IPS-18a (cell line): Measurements from ENCODE around the gene TAF8.

Experiments
- H3K27ac ChIP-seq: one replicate; pipeline ENCODE4 v1.5.1; 2013; ENCODE audit warnings: low read length
- H3K27me3 ChIP-seq: one replicate; pipeline ENCODE4 v1.6.1; 2013; ENCODE audit warnings: mild to moderate bottlenecking, low read length; ENCODE audit not compliant: control insufficient read depth, insufficient read depth
- H3K36me3 ChIP-seq: one replicate; pipeline ENCODE4 v1.6.1; 2013; ENCODE audit warnings: low read depth, low read length; ENCODE audit not compliant: control insufficient read depth
- H3K4me1 ChIP-seq: one replicate; pipeline ENCODE4 v1.6.1; 2013; ENCODE audit warnings: low read depth, low read length; ENCODE audit not compliant: control insufficient read depth
- H3K4me3 ChIP-seq: one replicate; pipeline ENCODE4 v1.5.1; 2013; ENCODE audit warnings: low read length
- H3K9ac ChIP-seq: one replicate; pipeline ENCODE4 v1.6.1; 2013; ENCODE audit warnings: mild to moderate bottlenecking, low read length, moderate library complexity
- H3K9me3 ChIP-seq: one replicate; pipeline ENCODE4 v1.6.1; 2013; ENCODE audit warnings: low read depth, low read length; ENCODE audit not compliant: control insufficient read depth

The TAF8 gene

DNA sequence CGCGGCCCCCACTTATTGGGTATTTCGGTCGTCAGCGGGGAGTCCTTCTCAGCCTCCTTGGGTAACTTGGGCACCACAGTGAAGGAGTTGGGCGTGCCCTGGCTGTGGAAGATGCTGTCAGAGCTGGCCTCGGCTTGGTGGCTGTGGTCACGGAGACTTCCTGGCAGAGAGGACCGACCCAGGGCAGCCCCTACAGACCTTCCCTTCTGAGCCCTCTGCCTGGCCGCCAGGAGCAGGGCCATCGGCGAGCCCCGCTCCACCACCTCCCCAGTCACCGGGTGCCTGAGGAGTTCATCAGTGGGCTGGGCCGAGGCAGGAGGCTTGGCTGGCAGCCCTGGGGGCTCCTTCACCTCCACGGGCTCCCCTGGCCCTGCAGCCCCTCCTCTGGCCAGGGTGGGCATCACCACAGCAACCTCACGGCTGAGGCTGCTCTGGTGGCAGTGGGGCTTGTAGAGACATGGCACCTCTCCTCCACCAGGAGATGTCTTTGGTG is 54.9 kb downstream of the TAF8 start:
- Histone ChIP-seq H3K4me3 (no peak overlapping the region), H3K36me3 (peaks cover 34% of the 10 kb centered on the region), H3K27me3 (peaks cover 3% of the 10 kb centered on the region), H3K4me1 (no peaks in the 10 kb centered on the region), H3K27ac (no peak overlapping the region), H3K9ac (no peak overlapping the region), H3K9me3 (no peaks in the 10 kb centered on the region)

DNA sequence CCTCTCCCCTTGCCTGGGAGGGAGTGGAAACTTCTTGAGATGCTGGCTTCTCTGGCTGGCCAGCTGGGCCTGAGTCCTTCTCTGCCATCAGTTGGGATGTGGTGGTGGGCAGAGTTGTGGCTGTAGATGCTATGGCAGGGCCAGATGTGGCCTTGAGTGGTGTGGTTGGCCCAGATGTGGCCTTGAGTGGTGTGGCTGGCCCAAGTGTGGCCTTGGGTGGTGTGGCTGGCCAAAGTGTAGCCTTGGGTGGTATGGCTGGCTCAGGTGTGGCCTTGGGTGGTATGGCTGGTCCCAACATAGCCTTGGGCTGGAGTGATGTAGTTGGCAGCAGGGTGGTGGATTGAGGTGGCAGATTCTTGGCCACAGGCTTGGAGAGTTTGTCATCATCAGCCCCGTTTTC is 55.4 kb downstream of the TAF8 start:
- H3K4me1 ChIP-seq: no peaks in the 10 kb centered on the region
- H3K27ac ChIP-seq: no peak overlapping the region
- H3K9me3 ChIP-seq: no peaks in the 10 kb centered on the region
- H3K4me3 ChIP-seq: no peak overlapping the region
- peaks cover 34% of the 10 kb centered on the region for H3K36me3 ChIP-seq
- no peaks in the 10 kb centered on the region for H3K27me3 ChIP-seq
- no peak overlapping the region for H3K9ac ChIP-seq

DNA sequence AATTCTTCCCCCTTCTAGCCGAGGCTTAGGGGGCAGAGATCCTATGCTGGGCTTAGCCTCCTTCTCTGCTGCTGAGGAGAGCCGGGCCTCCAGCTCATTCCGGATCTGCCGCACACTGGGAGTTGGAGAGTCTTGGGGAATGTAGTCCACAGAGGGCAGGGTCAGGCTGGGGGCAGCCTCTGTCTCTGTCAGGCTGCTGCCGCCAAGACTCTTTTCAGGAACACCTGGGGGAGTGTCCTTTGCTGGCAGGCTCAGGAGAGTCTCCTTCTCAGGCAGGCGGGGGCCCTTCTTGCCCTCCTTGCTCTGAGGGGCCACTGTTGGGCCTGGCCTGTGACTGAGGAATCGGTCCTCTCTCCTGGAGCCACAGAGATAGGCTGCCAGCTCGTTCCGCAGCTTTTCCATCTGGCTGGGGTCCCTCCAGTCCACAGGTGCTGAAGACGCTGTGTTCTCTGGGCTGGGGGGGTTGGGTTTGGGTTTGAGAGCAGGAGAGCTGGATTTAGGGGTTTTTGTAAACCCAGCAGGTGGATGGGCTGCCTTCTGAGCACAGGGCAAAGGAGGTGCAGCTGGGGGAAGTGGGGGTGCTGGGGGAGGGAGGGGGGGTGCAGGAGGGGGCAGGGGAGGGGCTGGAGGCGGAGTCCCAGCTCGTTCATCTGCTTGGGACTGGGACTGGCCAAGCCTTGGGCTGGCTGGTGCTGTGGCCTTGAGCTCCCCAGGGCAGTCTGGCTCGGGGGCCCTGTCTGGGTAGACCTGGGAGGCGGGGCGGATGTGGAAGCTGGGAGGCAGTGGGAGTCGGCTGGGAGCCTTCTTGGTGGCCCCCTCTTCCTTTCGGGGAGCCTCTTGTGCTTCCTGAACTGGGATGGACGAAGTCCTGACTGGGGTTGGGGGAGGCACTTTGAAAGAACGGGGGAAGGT is 56.0 kb downstream of the TAF8 start:
- H3K9me3 ChIP-seq: no peaks in the 10 kb centered on the region
- peaks cover 34% of the 10 kb centered on the region for H3K36me3 ChIP-seq
- no peak overlapping the region for H3K27ac ChIP-seq
- H3K27me3 ChIP-seq: no peaks in the 10 kb centered on the region
- H3K4me1 ChIP-seq: no peaks in the 10 kb centered on the region
- no peak overlapping the region for H3K9ac ChIP-seq
- H3K4me3 ChIP-seq: no peak overlapping the region

DNA sequence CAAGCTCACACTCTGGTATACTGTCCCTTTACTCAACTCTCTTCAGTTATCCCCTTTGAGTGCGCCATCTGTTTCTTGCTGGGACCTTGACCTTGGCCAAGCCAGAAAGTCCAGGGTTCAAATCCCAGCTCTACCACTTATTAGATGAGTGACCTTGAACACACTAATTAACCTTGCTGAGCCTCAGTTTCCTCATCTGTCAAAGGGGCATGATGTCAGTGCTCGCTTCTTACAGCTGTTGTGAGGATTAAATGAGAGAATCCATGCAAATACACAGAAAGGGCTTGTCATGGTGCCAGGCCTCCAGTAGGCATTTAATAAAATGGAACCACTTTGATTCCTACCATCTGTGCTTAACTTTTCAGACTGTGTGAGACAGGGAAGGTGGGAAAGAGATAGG is 57.7 kb downstream of the TAF8 start:
- peaks cover 30% of the 10 kb centered on the region for H3K36me3 ChIP-seq
- no peaks in the 10 kb centered on the region for H3K9me3 ChIP-seq
- no peak overlapping the region for H3K9ac ChIP-seq
- H3K4me3 ChIP-seq: no peak overlapping the region
- H3K27ac ChIP-seq: no peak overlapping the region
- H3K27me3 ChIP-seq: no peaks in the 10 kb centered on the region
- no peaks in the 10 kb centered on the region for H3K4me1 ChIP-seq

DNA sequence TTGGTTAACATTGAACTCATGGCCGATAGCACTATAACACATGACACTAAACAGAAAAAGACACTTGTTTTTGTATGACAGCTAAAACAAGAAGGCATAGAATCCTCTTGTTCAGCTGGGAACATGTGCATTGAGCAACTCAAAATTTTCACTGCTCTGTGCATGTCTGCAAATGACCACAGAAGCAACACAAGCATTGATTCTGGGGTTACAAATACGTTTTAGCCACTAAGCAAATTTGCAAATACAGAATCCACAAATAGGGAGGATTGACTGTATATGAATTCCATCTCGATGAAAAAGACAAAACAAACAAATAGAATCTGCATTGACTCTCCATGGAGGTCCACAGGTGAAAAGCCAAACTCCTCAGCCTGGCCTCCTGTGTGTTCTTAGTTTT is 60.4 kb downstream of the TAF8 start:
- Histone ChIP-seq H3K36me3 (peaks cover 26% of the 10 kb centered on the region), H3K4me1 (no peaks in the 10 kb centered on the region), H3K9ac (no peak overlapping the region), H3K27me3 (no peaks in the 10 kb centered on the region), H3K27ac (no peak overlapping the region), H3K9me3 (no peaks in the 10 kb centered on the region), H3K4me3 (no peak overlapping the region)

DNA sequence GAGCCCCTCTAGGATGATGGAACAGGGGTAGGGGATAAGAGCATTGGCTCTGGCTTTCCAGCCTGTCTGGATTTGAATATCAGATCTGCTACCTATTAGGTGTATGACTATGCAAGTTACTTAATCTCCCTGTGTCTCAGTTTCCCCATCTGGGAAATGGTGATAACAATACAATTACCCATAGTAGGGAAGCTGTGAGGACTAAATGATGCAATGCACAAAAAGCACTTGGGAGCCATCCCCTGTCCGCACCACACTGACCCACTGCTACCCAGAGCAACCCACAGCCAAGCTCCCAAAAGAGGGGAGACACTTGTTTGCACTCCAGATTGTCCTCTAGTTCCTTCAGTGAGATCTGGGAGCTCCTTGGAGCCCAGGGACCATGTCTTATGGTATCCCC is 62.0 kb downstream of the TAF8 start:
- H3K4me3 ChIP-seq: no peak overlapping the region

DNA sequence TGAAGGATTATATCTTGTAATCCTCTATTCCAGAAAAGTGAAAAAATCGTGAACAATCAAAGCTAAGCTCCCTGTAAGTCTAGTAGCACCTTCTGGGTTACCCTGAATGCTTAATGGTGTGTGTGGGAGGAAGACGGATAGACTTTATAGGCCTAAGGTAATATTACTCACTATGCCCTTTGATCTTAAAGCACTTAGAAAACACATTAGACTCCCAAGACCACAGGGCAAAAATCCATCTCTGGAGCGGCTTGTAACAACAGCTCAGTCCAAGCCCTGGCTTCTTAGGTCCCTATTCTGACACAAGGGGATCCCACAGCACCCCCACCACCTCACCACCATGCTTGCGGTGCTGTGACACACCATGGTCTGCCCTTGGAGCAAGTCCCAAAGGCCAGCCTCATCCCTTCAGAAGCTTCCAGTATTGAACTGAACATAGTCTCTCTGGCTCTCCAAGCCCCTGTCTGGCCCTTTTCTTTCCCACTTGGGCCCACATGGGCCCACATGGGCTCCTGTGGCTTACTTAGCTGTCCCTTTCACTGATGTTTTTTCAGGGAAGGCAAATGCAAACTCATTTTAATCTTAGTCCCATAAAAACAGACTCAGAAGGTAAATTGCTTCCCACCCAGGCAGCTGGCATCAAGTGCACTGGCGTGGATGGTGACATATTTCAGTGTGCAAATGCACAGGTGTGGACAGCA is 63.8 kb downstream of the TAF8 start:
- Histone ChIP-seq H3K27ac (no peak overlapping the region), H3K9ac (no peak overlapping the region), H3K4me3 (no peak overlapping the region), H3K27me3 (no peaks in the 10 kb centered on the region), H3K36me3 (peaks cover 12% of the 10 kb centered on the region), H3K4me1 (no peaks in the 10 kb centered on the region), H3K9me3 (no peaks in the 10 kb centered on the region)

More for the DNA sequence above, 62.0 kb downstream of the TAF8 start:
- Histone ChIP-seq H3K9ac (no peak overlapping the region), H3K9me3 (no peaks in the 10 kb centered on the region), H3K27ac (no peak overlapping the region), H3K27me3 (no peaks in the 10 kb centered on the region), H3K4me1 (no peaks in the 10 kb centered on the region), H3K36me3 (peaks cover 26% of the 10 kb centered on the region)

DNA sequence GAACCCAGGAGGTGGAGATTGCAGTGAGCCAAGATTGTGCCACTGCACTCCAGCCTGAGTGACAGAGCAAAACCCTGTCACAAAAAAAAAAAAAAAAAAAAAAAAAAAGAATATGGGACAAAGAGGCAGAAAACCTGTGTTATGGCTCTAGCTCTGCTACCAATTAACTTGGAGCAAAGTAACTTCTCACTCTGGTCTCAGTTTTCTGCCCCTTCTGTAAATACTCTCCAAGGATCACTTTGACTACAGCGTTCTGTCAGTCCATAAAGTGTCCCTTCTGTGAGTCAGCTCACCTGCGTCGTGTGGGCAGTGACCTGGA is 67.5 kb downstream of the TAF8 start:
- Histone ChIP-seq H3K36me3 (peaks cover 7% of the 10 kb centered on the region), H3K27ac (no peak overlapping the region), H3K9ac (no peak overlapping the region), H3K4me3 (no peak overlapping the region), H3K27me3 (no peaks in the 10 kb centered on the region), H3K9me3 (no peaks in the 10 kb centered on the region), H3K4me1 (no peaks in the 10 kb centered on the region)

DNA sequence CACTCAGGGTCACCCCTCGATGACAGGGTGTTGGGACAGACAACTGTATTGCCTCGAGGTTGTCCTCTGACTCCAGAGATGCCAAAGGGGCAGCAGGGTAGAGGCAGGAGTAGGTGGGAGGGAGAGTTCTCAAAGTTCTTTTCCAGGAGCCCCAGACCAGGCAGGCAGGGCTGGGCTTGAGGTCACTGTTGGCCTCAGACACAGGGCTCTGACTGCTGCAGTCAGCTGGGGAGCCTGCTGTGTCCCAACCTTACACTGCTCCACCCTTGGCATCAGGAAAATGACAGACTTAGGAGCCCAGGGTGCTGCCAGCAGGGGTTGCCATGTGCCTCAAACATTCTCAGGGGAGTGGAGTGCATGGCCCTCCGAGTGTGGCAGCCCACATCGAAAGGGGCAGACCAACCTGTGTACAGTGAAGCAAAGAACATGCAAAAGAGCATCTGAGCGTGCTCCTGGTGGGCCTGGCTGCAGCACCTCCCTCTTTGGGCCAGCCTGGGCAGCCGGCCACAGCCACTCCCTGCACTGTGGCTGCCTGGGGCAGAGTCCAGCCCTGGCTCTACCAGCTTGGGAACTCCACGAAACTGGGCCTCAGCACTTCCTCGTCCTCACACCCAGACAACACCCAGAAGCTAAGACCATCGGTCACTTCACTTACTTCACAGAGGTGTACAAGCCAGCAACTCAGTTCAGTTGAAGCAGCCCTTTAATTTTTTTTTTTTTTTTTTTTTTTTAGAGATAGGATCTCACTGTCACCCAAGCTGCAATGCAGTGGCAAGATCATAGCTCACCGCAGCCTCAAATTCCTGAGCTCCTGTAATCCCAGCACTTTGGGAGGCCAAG is 68.1 kb downstream of the TAF8 start:
- Histone ChIP-seq H3K9me3 (no peaks in the 10 kb centered on the region), H3K4me3 (no peak overlapping the region), H3K27ac (no peak overlapping the region), H3K4me1 (no peaks in the 10 kb centered on the region), H3K36me3 (peaks cover 5% of the 10 kb centered on the region), H3K27me3 (no peaks in the 10 kb centered on the region), H3K9ac (no peak overlapping the region)

DNA sequence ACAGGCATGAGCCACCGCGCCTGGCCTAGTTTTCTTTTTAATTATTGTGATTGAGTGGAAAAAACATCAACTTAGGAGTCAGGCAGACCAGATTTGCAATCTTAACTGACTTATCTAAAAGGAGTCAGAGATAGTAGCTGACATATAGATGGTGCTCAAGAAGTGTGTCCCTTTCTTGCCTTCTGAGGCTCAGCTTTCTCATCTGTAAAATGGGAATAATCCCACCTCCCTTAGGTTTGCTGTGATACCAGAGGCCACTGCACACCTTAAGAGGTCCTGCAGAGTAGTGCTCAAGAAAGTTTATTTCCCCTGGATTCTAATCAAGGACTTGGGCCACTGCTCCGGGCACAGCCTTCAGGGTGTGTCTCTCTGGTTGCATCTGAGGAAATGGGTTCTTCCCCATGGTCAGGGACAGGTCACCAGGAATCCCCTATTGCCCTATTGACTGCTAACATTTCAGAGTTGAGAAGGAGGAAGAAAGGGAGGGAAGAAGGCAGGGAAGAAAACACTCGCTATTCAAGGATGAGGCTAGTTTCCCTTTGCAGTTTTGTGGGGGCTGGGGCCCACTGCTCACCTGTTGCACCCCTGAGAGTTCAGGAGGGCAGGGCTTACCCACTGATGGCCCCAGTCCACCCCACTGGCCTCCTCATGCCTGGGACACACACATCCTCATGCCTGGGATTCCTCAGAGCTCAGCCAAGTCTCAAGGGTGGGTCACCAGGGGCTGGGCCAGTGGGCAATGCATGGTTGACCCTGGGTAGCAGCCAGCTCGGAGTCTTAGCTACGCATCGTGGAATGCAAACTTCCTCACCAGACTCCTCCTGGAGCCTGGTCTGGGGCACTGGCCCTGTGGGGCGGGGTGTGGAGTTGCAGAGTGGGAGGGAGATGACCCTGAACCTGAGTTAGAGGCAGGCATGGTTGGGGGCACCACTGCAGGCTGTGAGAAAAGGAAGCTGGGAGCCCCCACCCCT is 70.9 kb downstream of the TAF8 start:
- no peak overlapping the region for H3K27ac ChIP-seq
- H3K36me3 ChIP-seq: peaks cover 24% of the 10 kb centered on the region
- no peak overlapping the region for H3K9ac ChIP-seq
- no peak overlapping the region for H3K4me3 ChIP-seq
- no peaks in the 10 kb centered on the region for H3K9me3 ChIP-seq
- H3K27me3 ChIP-seq: no peaks in the 10 kb centered on the region
- no peaks in the 10 kb centered on the region for H3K4me1 ChIP-seq
